Myocyte (in vitro differentiated cells): Measurements from ENCODE around the gene B3GALT6. TPM values are rescaled to one million over a fixed set of nuclear protein-coding genes. Genes with fewer than 3 reads are reported as not detected.
"Not testable (repeated sequence)": the region's sequence is repeated elsewhere in the genome, so short reads cannot be mapped to it uniquely, and the experiment has no call there.

ENCODE experiments used
- DNase-seq: peaks from one replicate; pipeline ENCODE4 v3.0.0-alpha.2; 2012; ENCODE audit warnings: low read depth
- total RNA-seq: library from RNA; depleted of rRNA; stranded (reverse); fragments of >200 nt; gene quantifications from 2 replicates; pipeline ENCODE4 v1.2.3, GENCODE V29; 2014

Gene B3GALT6
- total RNA-seq, 1 donor from 2014 or later, result 61.8 TPM

GRCh38 chr1:1242461-1243265, 10.6 kb downstream of the B3GALT6 start:
- DNase-seq, result no peak

DNA sequence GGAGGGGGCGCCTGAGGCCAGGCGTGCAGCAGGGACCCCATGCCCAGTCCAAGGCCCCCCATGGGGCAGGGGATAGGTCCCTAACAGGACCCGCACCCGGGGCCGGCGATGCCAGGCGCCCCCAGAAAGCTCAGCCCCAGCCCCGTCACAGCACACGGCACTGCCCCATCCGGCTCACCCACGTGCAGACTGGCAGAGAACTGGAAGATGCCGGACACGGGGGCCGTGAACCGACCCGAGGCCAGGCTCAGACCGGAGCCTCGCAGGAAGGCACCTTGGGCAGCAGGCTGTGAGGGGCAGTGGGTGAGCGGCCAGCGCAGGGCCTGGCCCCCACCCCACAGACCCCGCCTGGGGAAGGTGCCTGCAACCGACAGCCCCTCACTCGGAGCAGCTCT, 11.2 kb downstream of the B3GALT6 start:
- DNase-seq, result no peak

DNA sequence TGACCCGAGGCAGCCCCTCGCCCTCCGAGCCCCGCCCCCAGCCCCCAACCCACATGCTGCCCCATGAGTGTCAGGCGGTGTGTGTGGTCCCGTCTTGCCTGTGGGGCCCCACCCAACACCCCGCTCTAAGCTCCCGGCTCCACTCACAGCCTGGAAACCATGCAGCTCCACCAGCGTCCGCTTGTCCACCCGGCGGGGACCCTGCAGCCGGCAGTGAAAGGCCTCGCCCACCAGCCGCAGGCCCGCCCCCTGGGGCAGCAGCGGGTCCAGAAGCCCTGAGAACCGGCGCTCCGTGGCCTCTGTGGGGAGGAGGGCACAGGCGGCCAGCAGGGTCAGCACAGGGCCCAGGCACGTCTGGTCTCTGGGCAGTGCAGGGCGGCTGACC, 11.8 kb downstream of the B3GALT6 start:
- DNase-seq, result no peak

DNA sequence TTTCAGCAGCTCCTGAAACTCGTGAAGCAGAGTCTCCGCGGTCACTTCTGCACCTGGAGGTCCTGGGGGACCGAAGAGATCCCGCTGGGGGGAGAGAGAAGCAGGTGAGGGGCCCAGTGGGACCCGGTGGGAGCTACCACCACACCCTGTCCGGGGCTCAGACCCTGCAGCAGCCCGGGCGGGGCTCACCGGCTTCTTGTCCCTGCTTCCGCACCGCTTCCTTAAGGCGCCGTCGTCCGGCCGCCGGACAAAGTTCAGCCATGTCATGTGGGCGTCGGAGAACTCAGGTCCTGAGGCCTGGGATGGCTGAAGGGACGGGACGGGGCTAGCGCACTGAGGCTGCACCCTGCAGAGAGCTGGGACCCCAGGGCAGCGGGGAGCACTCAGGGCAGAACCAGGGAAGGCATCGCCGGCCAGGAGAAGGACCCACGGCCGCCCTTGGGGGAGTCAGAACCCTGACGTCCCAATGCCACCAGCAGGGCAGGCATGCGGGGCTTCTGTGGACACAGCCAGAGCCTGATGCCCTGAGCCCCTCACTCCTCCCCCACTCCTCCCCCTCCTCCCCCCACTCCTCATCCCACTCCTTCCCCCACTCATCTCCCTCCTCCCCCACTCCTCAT, 12.3 kb downstream of the B3GALT6 start:
- no peak for DNase-seq

DNA sequence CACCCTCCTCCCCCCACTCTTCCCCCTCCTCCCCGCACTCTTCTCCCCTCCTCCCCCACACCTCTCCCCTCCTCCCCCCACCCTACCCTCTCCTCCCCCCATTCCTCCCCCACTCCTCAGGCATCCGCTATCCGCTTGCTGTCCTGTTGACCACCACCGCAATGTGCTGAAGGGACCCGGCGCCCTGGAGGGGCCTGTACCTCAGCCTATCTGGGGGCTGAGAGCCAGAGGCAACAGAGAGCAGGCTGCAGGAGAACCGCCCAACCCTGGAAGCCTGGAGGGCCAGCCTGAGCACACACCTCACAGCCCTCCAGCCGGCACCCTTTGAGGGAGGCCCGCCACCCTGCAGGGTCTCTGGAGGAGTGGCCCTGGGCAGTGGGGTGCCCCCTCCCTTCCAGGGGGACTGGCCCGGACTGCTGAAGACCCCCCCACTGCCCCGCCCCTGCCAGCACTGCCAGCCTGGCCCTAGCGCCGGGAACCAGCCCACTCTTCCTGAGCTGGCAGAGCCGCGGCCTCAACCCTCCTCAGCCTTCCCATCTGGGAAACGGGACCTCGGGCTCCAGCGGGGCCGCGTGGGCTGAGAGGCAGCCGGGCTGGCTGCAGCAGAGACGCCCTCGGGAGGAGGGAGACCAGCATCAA, 13.3 kb downstream of the B3GALT6 start:
- no peak for DNase-seq

DNA sequence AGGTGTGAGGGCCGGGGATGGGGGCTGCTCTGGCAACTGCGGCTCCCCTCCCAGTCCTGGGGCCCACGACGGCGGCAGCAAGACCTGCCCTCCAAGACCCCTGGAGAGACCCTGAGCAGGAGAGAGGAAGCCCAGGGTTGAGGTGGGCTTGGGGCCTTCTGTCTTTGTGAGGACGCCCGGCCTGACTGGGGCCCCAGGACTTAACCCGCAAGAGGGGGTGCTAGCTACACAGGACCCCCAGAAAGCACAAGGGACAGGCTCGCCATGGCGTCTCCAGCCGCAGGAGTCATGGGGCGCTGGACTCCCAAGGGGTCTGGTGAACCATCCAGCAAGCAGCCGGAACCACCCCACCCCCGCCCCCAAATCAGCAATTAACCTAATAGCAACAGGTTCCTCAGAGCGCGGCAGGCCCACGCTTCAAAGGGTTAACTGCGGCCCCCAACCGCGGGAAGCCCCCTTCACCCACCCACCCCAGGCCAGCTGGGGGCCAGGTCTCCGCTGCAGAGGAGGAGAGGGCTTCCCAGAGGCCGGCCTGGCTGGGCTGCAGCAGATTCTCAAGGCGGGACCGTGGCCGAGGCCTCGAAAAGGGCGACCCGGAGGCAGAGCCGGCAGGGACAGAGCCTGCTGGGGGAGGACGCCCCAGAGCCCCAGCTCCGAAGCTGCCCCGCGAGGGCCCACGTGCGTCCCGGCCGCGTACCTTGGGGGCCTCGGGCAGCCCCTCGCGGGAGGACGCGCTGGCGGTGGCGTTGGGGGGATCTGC, 14.0 kb downstream of the B3GALT6 start:
- DNase-seq, result no peak

DNA sequence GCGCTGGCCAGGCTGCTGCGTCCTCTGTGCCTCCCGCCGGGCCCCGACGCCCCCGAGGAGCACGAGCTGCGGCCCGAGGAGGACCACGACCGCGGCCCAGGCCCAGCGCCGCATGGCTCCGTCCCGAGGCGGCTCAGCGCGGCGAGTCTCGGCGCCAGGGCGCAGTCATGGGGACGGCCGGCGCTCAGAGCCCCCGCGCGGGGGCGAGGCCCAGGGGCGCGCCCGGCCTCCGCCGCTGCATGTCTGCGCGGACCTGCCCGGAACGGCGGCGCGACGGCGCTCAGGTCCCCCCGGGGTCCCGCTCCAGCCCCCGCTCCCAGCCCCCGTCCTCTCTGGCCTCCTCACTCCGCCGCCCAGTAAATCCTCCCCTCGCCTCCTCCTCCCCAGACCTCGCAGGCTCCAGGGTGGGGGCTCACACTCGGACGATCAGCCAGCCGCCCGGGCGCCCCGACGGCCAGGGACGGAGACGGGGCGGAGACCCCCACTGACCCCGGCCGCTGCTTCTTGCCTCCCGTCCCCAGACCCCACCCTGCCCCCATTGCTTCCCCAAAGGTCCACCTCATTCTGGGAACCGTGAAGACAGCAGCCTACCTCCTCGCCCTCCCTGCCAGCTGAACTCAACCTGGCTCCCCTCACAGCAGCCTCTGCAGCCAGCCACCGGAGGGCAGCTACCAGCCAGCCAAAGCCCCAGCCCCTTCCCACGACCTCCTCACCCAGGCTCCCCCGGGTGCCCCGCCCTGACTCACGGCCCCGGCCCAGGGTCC, 14.7 kb downstream of the B3GALT6 start, which contains the start of gene C1QTNF12:
TSS of gene C1QTNF12 (minus strand) at position 146 of the 764 bp plus-strand sequence. CDS start at position 114, 32 bp downstream.
- DNase-seq, result no peak

- no peak for DNase-seq
Observed at GRCh38 chr1:1247341-1247913, 15.4 kb downstream of the B3GALT6 start.

- not testable (repeated sequence) for DNase-seq
Observed at GRCh38 chr1:1248009-1248913, 16.2 kb downstream of the B3GALT6 start.

- no peak for DNase-seq
Observed at GRCh38 chr1:1250786-1251284, 18.8 kb downstream of the B3GALT6 start.

DNA sequence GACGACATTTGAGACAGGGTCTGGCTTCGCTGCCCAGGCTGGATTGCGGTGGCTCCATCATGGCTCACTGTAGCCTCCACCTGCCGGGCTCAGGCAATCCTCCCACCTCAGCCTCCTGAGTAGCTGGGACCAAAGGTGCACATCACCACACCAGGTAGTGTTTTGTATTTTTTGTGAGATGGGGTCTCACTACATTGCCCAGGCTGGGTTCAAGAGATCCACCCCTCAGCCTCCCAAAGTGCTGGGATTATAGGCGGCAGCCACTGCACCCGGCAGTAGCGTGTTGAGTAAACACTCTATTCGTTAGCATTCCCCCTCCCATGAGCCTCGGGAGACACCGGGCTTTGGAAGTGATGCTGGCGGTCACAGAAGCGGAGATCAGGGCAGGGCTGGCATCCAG, 21.3 kb downstream of the B3GALT6 start:
- no peak for DNase-seq

DNA sequence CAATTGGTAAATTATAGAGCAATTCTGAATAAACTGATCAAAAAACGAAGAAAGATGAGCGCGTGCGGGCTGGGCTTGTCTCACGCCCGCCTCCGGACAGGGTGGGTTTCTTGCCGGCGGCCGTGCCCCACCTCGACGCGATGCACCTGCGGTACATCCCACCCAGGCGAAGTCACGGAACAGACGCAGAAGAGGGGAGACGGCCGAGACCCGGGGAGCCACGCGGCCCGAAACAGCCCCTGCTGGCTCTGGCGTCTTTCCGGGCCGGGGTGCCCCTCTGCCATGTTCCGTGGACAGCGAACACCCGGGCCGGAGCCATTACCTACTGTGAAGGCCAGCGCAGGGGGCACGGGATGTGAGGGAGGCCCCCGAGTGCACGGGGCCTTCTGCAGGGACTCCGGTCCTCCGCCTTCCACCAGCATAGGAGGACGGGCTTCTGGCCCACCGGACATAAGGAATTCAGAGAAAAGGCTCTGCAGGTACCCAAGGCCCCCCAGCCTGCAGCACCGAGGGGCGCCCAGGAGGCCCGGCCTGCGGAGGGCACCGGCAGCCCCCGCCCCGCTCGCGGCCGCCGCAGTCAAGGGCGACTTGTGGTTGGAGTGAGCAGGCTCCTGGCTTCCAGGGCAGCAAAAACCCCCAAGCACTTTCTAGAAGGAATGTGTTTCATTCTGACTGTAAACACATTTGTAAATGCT, 22.1 kb downstream of the B3GALT6 start:
- DNase-seq, result no peak

- no peak for DNase-seq
Observed at GRCh38 chr1:1254667-1254998, 22.6 kb downstream of the B3GALT6 start.

- DNase-seq, result no peak
Observed at GRCh38 chr1:1255078-1255477, 23.0 kb downstream of the B3GALT6 start.

DNA sequence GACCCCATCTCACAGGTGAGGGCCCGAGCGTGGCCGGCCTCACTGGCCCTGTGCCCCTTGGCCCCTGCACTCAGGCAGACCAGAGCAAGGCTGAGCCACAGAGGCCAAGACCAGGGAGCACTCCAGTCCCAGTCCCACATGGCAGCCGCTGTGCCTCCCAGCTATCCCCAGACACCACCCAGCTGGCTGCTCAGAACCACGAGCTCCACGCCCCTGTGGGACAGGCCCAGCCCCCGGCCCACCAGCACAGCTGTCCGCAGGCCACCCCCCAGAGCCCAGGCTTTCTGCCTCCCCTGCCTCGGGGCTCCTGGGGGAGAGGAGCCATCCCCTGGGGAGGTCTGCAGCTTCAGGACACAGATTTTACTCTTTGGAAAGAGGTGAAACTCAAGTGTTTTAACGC, 23.6 kb downstream of the B3GALT6 start:
- DNase-seq, result peak; percentile 57

GRCh38 chr1:1256956-1257871, 25.2 kb downstream of the B3GALT6 start:
- DNase-seq, result no peak

- no peak for DNase-seq
Observed at GRCh38 chr1:1259119-1259488, 27.1 kb downstream of the B3GALT6 start.

GRCh38 chr1:1259540-1259939, 27.5 kb downstream of the B3GALT6 start:
- DNase-seq, result no peak
